ENCODE measurements around the gene CMTM7. TPM values are rescaled to one million over a fixed set of nuclear protein-coding genes. Genes with fewer than 3 reads are reported as not detected.

CMTM7 gene
- total and polyA plus RNA-seq, 10 of the 15 experiments (the other 5 are each of a cell fraction or from before 2014, with no cell fraction given): 3.7 to 36.4 (median 14.7) TPM

- TF ChIP-seq MTA3 (IDR thresholded peaks at IDR 0.05; ENCODE audit: borderline replicate concordance, low read length) (no peak), E4F1 (IDR thresholded peaks at IDR 0.05; ENCODE audit: borderline replicate concordance, partially characterized antibody) (no peak), NR2C2 (IDR thresholded peaks at IDR 0.05; ENCODE audit: borderline replicate concordance, control insufficient read depth, insufficient read length, low read depth) (no peak), NBN (IDR thresholded peaks at IDR 0.05) (no peak), BCLAF1 (IDR thresholded peaks at IDR 0.05) (no peak), TAF1 (IDR thresholded peaks at IDR 0.05; ENCODE audit: borderline replicate concordance, low read depth, low read length) (no peak), TBL1XR1 (IDR thresholded peaks at IDR 0.05; ENCODE audit: low read depth, low read length) (no peak), POLR2AphosphoS2 (IDR thresholded peaks at IDR 0.05; ENCODE audit: low read depth, low read length) (no peak), FOXK2 (IDR thresholded peaks at IDR 0.05) (no peak), RUNX3 (IDR thresholded peaks at IDR 0.05; ENCODE audit: low read length) (no peak), KAT2A (conservative IDR thresholded peaks at IDR 0.05; ENCODE audit: control insufficient read depth, low read depth, low read length) (no peak), ZBTB40 (IDR thresholded peaks at IDR 0.05; ENCODE audit: borderline replicate concordance) (no peak), RAD51 (IDR thresholded peaks at IDR 0.05) (no peak), ZSCAN29 (IDR thresholded peaks at IDR 0.05) (no peak)
Observed at GRCh38 chr3:32481791-32482631, 90.4 kb downstream of the CMTM7 start (continued).
